Tibial nerve (tissue), 4 donors: Measurements from ENCODE around the gene CAMTA1. TPM values are rescaled to one million over a fixed set of nuclear protein-coding genes. Genes with fewer than 3 reads are reported as not detected.

Source experiments
- DNase-seq, 2 donors: peaks; one replicate each; pipeline ENCODE4 v3.0.0-alpha.2; 2019; ENCODE audit warnings: low spot score in 2 of 2
- H3K27ac ChIP-seq, 4 donors: fragments of 200-600 bp; sonication (generic) in 3 of 4; one replicate each; pipeline ENCODE4 v1.5.1; 2017 to 2019; ENCODE audit warnings: mild to moderate bottlenecking in 1 of 4
- H3K27me3 ChIP-seq, 2 donors: fragments of 200-600 bp; sonication (generic) in 1 of 2; one replicate each; pipeline versions ENCODE4 v1.5.1 to v1.6.0; 2017 to 2019
- H3K36me3 ChIP-seq, 3 donors: fragments of 200-600 bp; sonication (generic); one replicate each; pipeline ENCODE4 v1.5.1; 2018 to 2019
- H3K4me1 ChIP-seq, 4 donors: fragments of 200-600 bp; sonication (generic) in 3 of 4; one replicate each; pipeline ENCODE4 v1.5.1; 2017 to 2019
- H3K4me3 ChIP-seq, 4 donors: fragments of 200-600 bp; sonication (generic) in 3 of 4; one replicate each; pipeline ENCODE4 v1.5.1; 2017 to 2019; ENCODE audit warnings: mild to moderate bottlenecking in 1 of 4, moderate library complexity in 1 of 4
- H3K9me3 ChIP-seq, 4 donors: fragments of 200-600 bp; sonication (generic) in 3 of 4; one replicate each; pipeline ENCODE4 v1.5.1; 2017 to 2019
- CTCF ChIP-seq, 5 experiments: fragments of 200-600 bp in 3 of 5; fragments of 450-650 bp in 2 of 5; sonication (generic) in 3 of 5; IDR thresholded peaks; one replicate each; pipeline ENCODE4 v1.5.1; 2016 to 2019; ENCODE audit warnings: antibody characterized with exemption in 5 of 5, mild to moderate bottlenecking in 3 of 5, moderate library complexity in 2 of 5
- EP300 ChIP-seq, 2 donors: sonication (generic); formaldehyde crosslinking; IDR thresholded peaks; one replicate each; pipeline ENCODE4 v1.6.1; 2017; ENCODE audit warnings: antibody characterized with exemption in 2 of 2, mild to moderate bottlenecking in 1 of 2
- POLR2A ChIP-seq, 2 donors: fragments of 450-650 bp; IDR thresholded peaks; one replicate each; pipeline ENCODE4 v1.6.1; 2017; ENCODE audit warnings: antibody characterized with exemption in 2 of 2, mild to moderate bottlenecking in 2 of 2, moderate library complexity in 2 of 2
- WGBS, 2 donors: methylation state at CpG; one replicate each; pipeline ENCODE4 v1.1.5; 2018; 5-methylcytosine and 5-hydroxymethylcytosine counted together
- total RNA-seq, 4 donors: library from RNA; depleted of rRNA; stranded (reverse); fragments of >200 nt; gene quantifications; one replicate each; pipeline ENCODE4 v1.1.0, GENCODE V29; 2016

CAMTA1 gene
- total RNA-seq, 4 donors from 2014 or later = 41.8 to 104 (median 87.2) TPM

- H3K4me1 ChIP-seq = no peaks in the 10 kb centered on the region
- no peaks in the 10 kb centered on the region for H3K27me3 ChIP-seq
- TF ChIP-seq EP300 (IDR thresholded peaks at IDR 0.05) (no peak), POLR2A (IDR thresholded peaks at IDR 0.05) (no peak), CTCF (IDR thresholded peaks at IDR 0.05) (no peak)
- DNase-seq = no peak
- WGBS, 2 donors = 39 to 51% methylated on average over 5 of the region's 5 CpGs
- H3K4me3 ChIP-seq = no peak overlapping the region
- H3K27ac ChIP-seq = no peak overlapping the region
- no peaks in the 10 kb centered on the region for H3K9me3 ChIP-seq
- H3K36me3 ChIP-seq = no peaks in the 10 kb centered on the region
These were observed 936.9 kb downstream of the CAMTA1 start for GRCh38 chr1:7721940-7722669.

- TF ChIP-seq POLR2A (IDR thresholded peaks at IDR 0.05) (no peak), CTCF (IDR thresholded peaks at IDR 0.05) (no peak)
These were observed 937.4 kb downstream of the CAMTA1 start for GRCh38 chr1:7722670-7723012.

GRCh38 chr1:7726623-7727022 is 941.4 kb downstream of the CAMTA1 start:
- Histone ChIP-seq H3K4me1 (peaks cover 0 to 4% (median 0%) of the 10 kb centered on the region in 4 donors), H3K36me3 (no peaks in the 10 kb centered on the region), H3K27me3 (no peaks in the 10 kb centered on the region), H3K4me3 (no peak overlapping the region), H3K27ac (no peak overlapping the region), H3K9me3 (no peaks in the 10 kb centered on the region)
- DNase-seq = no peak
- 32 to 36% methylated on average over 7 of the region's 7 CpGs for WGBS, 2 donors
- no peak for TF ChIP-seq CTCF (IDR thresholded peaks at IDR 0.05)
- TF ChIP-seq EP300 (IDR thresholded peaks at IDR 0.05) = no peak
- no peak for TF ChIP-seq POLR2A (IDR thresholded peaks at IDR 0.05)

More at GRCh38 chr1:7722670-7723012, 937.4 kb downstream of the CAMTA1 start:
- no peak for DNase-seq
- H3K9me3 ChIP-seq = no peaks in the 10 kb centered on the region
- H3K4me3 ChIP-seq = no peak overlapping the region
- 89 to 94% methylated on average over 2 of the region's 2 CpGs for WGBS, 2 donors
- no peaks in the 10 kb centered on the region for H3K27me3 ChIP-seq
- no peaks in the 10 kb centered on the region for H3K4me1 ChIP-seq
- no peak overlapping the region for H3K27ac ChIP-seq
- H3K36me3 ChIP-seq = no peaks in the 10 kb centered on the region

GRCh38 chr1:7727809-7728471 is 942.7 kb downstream of the CAMTA1 start:
- H3K4me3 ChIP-seq = no peak overlapping the region
- H3K27me3 ChIP-seq = no peaks in the 10 kb centered on the region
- no peaks in the 10 kb centered on the region for H3K36me3 ChIP-seq
- H3K9me3 ChIP-seq = no peaks in the 10 kb centered on the region
- 60 to 65% methylated on average over 10 to 14 of the region's 14 CpGs for WGBS, 2 donors
- H3K4me1 ChIP-seq = peaks cover 0 to 4% (median 0%) of the 10 kb centered on the region in 4 donors
- H3K27ac ChIP-seq = no peak overlapping the region
- DNase-seq = no peak
- TF ChIP-seq CTCF (IDR thresholded peaks at IDR 0.05) = no peak
- TF ChIP-seq EP300 (IDR thresholded peaks at IDR 0.05) = no peak
- no peak for TF ChIP-seq POLR2A (IDR thresholded peaks at IDR 0.05)

GRCh38 chr1:7729761-7730160 is 944.5 kb downstream of the CAMTA1 start:
- H3K4me1 ChIP-seq = peaks cover 0 to 4% (median 0%) of the 10 kb centered on the region in 4 donors
- 96 to 98% methylated on average over 5 of the region's 5 CpGs for WGBS, 2 donors
- TF ChIP-seq CTCF (IDR thresholded peaks at IDR 0.05) (no peak), EP300 (IDR thresholded peaks at IDR 0.05) (no peak), POLR2A (IDR thresholded peaks at IDR 0.05) (no peak)
- no peak for DNase-seq
- no peaks in the 10 kb centered on the region for H3K27me3 ChIP-seq
- no peak overlapping the region for H3K4me3 ChIP-seq
- no peaks in the 10 kb centered on the region for H3K36me3 ChIP-seq
- H3K9me3 ChIP-seq = no peaks in the 10 kb centered on the region
- H3K27ac ChIP-seq = no peak overlapping the region
